Tibial nerve (tissue), 4 donors: ENCODE results near the gene RNF208. TPM values are rescaled to one million over a fixed set of nuclear protein-coding genes. Genes with fewer than 3 reads are reported as not detected.
"Not testable (repeated sequence)": the region's sequence is repeated elsewhere in the genome, so short reads cannot be mapped to it uniquely, and the experiment has no call there.

Experiments
- DNase-seq, 2 donors: peaks; one replicate each; pipeline ENCODE4 v3.0.0-alpha.2; 2019; ENCODE audit warnings: low spot score in 2 of 2
- H3K27ac ChIP-seq, 4 donors: fragments of 200-600 bp; sonication (generic) in 3 of 4; one replicate each; pipeline ENCODE4 v1.5.1; 2017 to 2019; ENCODE audit warnings: mild to moderate bottlenecking in 1 of 4
- H3K27me3 ChIP-seq, 2 donors: fragments of 200-600 bp; sonication (generic) in 1 of 2; one replicate each; pipeline versions ENCODE4 v1.5.1 to v1.6.0; 2017 to 2019
- H3K36me3 ChIP-seq, 3 donors: fragments of 200-600 bp; sonication (generic); one replicate each; pipeline ENCODE4 v1.5.1; 2018 to 2019
- H3K4me1 ChIP-seq, 4 donors: fragments of 200-600 bp; sonication (generic) in 3 of 4; one replicate each; pipeline ENCODE4 v1.5.1; 2017 to 2019
- H3K4me3 ChIP-seq, 4 donors: fragments of 200-600 bp; sonication (generic) in 3 of 4; one replicate each; pipeline ENCODE4 v1.5.1; 2017 to 2019; ENCODE audit warnings: mild to moderate bottlenecking in 1 of 4, moderate library complexity in 1 of 4
- H3K9me3 ChIP-seq, 4 donors: fragments of 200-600 bp; sonication (generic) in 3 of 4; one replicate each; pipeline ENCODE4 v1.5.1; 2017 to 2019
- CTCF ChIP-seq, 5 experiments: fragments of 200-600 bp in 3 of 5; fragments of 450-650 bp in 2 of 5; sonication (generic) in 3 of 5; IDR thresholded peaks; one replicate each; pipeline ENCODE4 v1.5.1; 2016 to 2019; ENCODE audit warnings: antibody characterized with exemption in 5 of 5, mild to moderate bottlenecking in 3 of 5, moderate library complexity in 2 of 5
- EP300 ChIP-seq, 2 donors: sonication (generic); formaldehyde crosslinking; IDR thresholded peaks; one replicate each; pipeline ENCODE4 v1.6.1; 2017; ENCODE audit warnings: antibody characterized with exemption in 2 of 2, mild to moderate bottlenecking in 1 of 2
- POLR2A ChIP-seq, 2 donors: fragments of 450-650 bp; IDR thresholded peaks; one replicate each; pipeline ENCODE4 v1.6.1; 2017; ENCODE audit warnings: antibody characterized with exemption in 2 of 2, mild to moderate bottlenecking in 2 of 2, moderate library complexity in 2 of 2
- WGBS, 2 donors: methylation state at CpG; one replicate each; pipeline ENCODE4 v1.1.5; 2018; 5-methylcytosine and 5-hydroxymethylcytosine counted together
- total RNA-seq, 4 donors: library from RNA; depleted of rRNA; stranded (reverse); fragments of >200 nt; gene quantifications; one replicate each; pipeline ENCODE4 v1.1.0, GENCODE V29; 2016

Gene RNF208
- total RNA-seq, 4 donors from 2014 or later: 0.63 to 8.1 (median 1.5) TPM

DNA sequence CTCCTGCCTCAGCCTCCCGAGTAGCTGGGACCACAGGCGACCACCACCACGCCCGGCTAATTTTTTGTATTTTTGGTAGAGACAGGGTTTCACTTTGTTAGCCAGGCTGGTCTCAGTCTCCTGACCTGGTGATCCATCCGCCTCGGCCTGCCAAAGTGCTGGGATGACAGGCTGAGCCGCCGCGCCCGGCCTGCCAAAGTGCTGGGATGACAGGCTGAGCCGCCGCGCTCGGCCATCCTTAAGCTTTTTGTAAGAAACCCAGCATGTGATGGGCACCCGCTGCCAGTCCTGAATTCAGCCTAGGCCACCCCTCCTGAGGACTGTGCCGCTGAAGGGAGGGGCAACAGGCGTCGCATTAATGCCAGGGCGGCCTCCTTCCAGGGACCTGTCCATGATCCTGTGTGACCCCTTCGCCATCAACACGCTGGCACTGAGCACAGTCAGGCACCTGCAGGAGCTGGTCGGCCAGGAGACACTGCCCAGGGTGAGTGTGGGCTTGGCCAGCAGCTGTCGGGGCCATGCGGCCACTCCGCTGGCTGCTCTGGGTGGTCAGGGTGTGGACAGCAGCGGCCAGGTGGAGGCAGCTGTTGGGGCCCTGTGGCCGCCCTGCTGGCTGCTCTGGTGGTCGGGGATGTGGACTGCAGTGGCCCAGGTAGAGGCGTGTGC is 43.6 kb upstream of the RNF208 start:
- no peak overlapping the region for H3K4me3 ChIP-seq
- 90 to 94% methylated on average over 23 to 27 of the region's 29 CpGs for WGBS, 2 donors
- no peak overlapping the region for H3K27ac ChIP-seq
- peaks cover 0 to 83% (median 11%) of the 10 kb centered on the region in 3 donors for H3K36me3 ChIP-seq
- TF ChIP-seq EP300 (IDR thresholded peaks at IDR 0.05): no peak
- TF ChIP-seq CTCF (IDR thresholded peaks at IDR 0.05): no peak
- no peak for TF ChIP-seq POLR2A (IDR thresholded peaks at IDR 0.05)
- no peak for DNase-seq
- no peaks in the 10 kb centered on the region for H3K27me3 ChIP-seq
- H3K9me3 ChIP-seq: no peaks in the 10 kb centered on the region
- peaks cover 0 to 11% (median 3%) of the 10 kb centered on the region in 4 donors for H3K4me1 ChIP-seq

GRCh38 chr9:137264067-137264466 is 42.0 kb upstream of the RNF208 start:
- DNase-seq: no peak
- H3K27ac ChIP-seq: no peak overlapping the region
- WGBS, 2 donors: 91 to 95% methylated on average over 22 of the region's 22 CpGs
- no peak overlapping the region for H3K4me3 ChIP-seq
- peaks cover 0 to 4% (median 2%) of the 10 kb centered on the region in 4 donors for H3K4me1 ChIP-seq
- H3K27me3 ChIP-seq: no peaks in the 10 kb centered on the region
- no peak for TF ChIP-seq CTCF (IDR thresholded peaks at IDR 0.05)
- no peak for TF ChIP-seq POLR2A (IDR thresholded peaks at IDR 0.05)
- TF ChIP-seq EP300 (IDR thresholded peaks at IDR 0.05): no peak
- H3K9me3 ChIP-seq: no peaks in the 10 kb centered on the region
- H3K36me3 ChIP-seq: peaks cover 0 to 74% (median 11%) of the 10 kb centered on the region in 3 donors

- WGBS, 2 donors: 72 to 85% methylated on average over 10 of the region's 10 CpGs
- TF ChIP-seq POLR2A (IDR thresholded peaks at IDR 0.05) (no peak), CTCF (IDR thresholded peaks at IDR 0.05) (no peak), EP300 (IDR thresholded peaks at IDR 0.05) (no peak)
- Histone ChIP-seq H3K4me1 (peaks cover 0 to 4% (median 0%) of the 10 kb centered on the region in 4 donors), H3K27ac (no peak overlapping the region), H3K4me3 (no peak overlapping the region), H3K36me3 (peaks cover 0 to 74% (median 11%) of the 10 kb centered on the region in 3 donors), H3K9me3 (no peaks in the 10 kb centered on the region), H3K27me3 (no peaks in the 10 kb centered on the region)
- DNase-seq: no peak
Observed at GRCh38 chr9:137263506-137263905, 41.5 kb upstream of the RNF208 start.

DNA sequence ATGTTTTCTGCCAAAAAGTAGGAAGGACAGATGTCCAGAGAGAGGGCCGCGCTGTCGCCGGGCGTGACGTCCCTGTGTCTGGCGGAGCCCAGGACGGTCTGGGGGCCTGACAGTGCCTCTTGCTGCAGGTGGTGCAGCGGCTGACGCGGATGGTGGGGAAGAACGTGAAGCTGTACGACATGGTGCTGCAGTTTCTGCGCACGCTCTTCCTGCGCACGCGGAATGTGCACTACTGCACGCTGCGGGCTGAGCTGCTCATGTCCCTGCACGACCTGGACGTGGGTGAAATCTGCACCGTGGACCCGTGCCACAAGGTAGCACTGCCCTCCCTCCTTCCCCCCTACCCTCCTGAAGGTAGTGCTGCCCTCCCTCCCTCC is 40.9 kb upstream of the RNF208 start:
- no peak for DNase-seq
- H3K36me3 ChIP-seq: peaks cover 0 to 74% (median 11%) of the 10 kb centered on the region in 3 donors
- H3K27me3 ChIP-seq: no peaks in the 10 kb centered on the region
- WGBS, 2 donors: 87 to 90% methylated on average over 24 of the region's 24 CpGs
- H3K4me3 ChIP-seq: no peak overlapping the region
- peaks cover 0 to 4% (median 0%) of the 10 kb centered on the region in 4 donors for H3K4me1 ChIP-seq
- TF ChIP-seq POLR2A (IDR thresholded peaks at IDR 0.05) (no peak), EP300 (IDR thresholded peaks at IDR 0.05) (no peak), CTCF (IDR thresholded peaks at IDR 0.05) (no peak)
- no peaks in the 10 kb centered on the region for H3K9me3 ChIP-seq
- H3K27ac ChIP-seq: no peak overlapping the region

- WGBS, 2 donors: 36 to 41% methylated on average over 15 of the region's 15 CpGs
Observed at GRCh38 chr9:137262173-137262908, 40.3 kb upstream of the RNF208 start.

More at GRCh38 chr9:137262173-137262908, 40.3 kb upstream of the RNF208 start:
- H3K27ac ChIP-seq, H3K4me3 ChIP-seq, DNase-seq, H3K4me1 ChIP-seq, H3K27me3 ChIP-seq, H3K9me3 ChIP-seq: not testable (repeated sequence)
- H3K36me3 ChIP-seq: peaks cover 0 to 72% (median 11%) of the 10 kb centered on the region in 3 donors
- TF ChIP-seq CTCF (IDR thresholded peaks at IDR 0.05): peak; percentile 24 to 36 (median 28)
